GM10266 (cell line): ENCODE data around the gene SMIM5.

Source experiments
- DNase-seq: peaks from one replicate; pipeline ENCODE4 v3.0.0; 2012; ENCODE audit errors: extremely low spot score
- TF ChIP-seq, protein P1 (sequence below): IDR thresholded peaks from 2 replicates; pipeline ENCODE4 v1.5.1; 2012; ENCODE audit warnings: mild to moderate bottlenecking, low read depth; ENCODE audit not compliant: control insufficient read depth, insufficient read depth; ENCODE audit errors: missing control alignments

The SMIM5 gene

DNA sequence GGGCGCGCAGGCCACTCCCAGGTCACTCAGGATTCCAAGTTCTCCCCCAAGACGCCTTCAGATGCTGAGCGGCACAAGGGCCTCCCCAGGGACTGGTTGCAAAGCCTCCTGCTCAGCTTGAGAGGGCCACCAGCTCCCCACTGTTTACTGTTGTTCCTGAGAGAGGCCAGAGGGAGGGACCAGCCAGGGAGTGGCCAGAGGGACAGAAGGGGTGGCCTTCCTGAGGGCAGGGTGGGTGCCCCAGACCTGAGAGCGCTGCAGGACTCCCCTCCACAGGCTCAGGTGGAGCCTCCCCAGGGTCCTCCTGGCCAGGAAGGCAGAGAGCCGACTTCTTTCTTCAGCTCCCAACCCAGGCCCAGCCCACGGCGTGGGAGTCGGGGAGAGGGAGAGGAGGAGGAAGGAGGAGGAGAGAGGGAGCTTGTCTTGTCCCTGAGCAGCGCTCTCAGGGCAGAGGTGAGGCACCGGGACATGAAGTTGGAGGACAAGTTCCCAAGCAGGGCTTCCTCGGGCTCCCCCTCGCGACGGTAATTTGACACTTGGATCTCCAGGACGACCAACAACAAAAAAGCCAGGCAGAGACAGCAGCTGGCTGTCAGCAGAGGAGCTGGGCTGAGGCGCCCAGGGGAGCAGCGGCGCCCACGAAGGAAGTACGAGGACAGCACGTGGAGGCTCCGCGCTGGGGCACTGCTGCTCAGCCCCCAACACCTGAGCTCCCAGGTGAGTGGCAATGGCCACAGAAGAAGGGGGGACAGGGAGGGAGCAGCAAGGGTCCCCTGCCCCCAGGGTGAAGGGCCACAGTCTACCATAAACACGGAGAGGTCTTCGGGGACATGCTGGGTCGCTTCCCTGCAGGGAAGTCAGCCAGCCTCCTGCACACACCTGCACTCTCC, 497 bp downstream of the SMIM5 start:
- TF ChIP-seq, protein P1, sequence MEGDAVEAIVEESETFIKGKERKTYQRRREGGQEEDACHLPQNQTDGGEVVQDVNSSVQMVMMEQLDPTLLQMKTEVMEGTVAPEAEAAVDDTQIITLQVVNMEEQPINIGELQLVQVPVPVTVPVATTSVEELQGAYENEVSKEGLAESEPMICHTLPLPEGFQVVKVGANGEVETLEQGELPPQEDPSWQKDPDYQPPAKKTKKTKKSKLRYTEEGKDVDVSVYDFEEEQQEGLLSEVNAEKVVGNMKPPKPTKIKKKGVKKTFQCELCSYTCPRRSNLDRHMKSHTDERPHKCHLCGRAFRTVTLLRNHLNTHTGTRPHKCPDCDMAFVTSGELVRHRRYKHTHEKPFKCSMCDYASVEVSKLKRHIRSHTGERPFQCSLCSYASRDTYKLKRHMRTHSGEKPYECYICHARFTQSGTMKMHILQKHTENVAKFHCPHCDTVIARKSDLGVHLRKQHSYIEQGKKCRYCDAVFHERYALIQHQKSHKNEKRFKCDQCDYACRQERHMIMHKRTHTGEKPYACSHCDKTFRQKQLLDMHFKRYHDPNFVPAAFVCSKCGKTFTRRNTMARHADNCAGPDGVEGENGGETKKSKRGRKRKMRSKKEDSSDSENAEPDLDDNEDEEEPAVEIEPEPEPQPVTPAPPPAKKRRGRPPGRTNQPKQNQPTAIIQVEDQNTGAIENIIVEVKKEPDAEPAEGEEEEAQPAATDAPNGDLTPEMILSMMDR, result peak; percentile 57
- peak; percentile 84 for DNase-seq

DNA sequence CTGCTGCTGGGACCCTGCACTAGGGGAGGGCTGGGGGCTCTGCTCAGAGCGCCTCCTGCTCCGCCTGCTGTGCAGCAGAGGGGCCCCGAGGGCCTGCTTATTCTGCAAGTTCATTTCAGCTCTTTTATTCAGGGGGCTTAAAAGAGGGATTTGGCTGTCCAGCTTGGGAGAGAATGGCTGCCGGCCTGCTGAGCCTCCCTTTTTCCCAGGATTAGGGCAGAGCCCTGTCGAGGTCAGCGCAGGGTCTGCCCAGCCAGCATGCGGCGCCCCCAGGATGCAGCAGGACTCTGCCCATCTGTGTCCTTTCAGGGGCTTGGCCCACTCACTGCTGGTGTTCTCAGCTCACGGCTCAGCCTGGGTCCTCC, 1.1 kb downstream of the SMIM5 start:
- no peak for DNase-seq
- TF ChIP-seq, protein P1, result no peak

DNA sequence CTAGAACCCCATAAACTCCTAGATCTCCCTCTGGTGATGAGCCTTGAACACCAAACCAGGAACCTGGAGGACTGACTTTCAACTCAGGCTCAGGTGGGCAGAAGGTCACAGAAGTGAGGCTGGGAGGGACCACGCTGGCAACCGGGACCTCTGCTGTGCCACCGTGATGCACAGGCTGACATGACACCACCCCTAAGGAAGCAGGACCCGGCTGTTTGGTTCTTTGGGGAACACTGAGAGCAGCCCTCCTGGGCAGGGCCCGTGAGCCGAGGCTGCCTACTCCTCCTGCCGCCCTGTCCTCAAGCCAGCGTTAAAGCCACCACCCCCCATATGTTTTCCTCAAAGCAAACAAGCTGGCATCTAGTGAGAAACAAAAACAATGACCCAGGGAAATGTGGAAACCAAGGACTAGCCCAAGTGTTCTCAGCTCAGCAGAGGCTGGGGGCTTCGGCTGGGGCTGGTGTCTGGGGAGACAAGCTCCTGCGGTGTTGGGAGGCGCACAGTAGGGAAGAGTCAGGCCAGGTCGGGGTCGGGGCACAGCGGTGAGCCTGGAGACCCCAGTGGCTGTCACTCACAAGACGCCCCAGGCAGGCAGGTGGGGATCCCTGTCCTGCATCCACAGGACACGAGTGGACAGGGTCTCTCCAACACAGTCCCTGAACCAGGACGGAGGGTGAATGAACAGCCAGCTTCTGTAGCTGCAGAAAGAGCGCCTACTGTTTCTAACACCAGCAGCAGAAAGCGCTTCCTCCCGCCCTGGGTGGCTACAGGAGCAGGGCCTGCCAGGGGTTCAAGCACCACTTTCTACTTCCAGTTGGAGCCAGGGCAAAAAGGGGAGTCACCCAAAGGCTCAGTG, 1.7 kb downstream of the SMIM5 start:
- TF ChIP-seq, protein P1, result no peak
- DNase-seq, result no peak

DNA sequence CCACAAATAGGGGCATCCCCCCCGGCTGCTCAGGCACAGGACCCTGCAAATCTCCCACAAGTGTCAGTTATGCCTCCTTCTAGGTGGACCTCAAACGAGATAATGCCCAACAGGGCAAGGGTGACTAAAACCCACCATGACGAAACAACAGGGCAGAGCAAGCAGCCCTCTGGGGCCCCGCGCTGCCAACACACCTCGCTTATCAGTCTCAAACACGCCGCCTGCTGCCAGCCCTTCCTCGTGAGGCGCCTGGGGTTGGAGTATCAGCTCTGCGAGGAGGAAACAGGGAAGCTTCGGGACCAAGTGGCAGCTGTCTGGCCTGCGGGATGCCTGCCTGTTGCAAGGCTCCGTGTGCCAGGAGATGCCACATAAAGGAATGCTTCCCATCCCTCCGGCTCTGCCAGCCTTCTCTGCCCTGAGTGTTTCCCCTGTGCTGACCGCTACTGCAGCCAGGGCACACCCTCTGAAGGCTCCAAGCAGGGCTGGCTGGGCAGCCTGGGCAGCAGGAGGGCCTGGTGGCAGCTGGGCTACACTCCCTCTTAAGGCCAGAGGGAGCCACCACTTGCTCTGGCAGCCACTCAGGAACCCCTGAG, 2.5 kb downstream of the SMIM5 start:
- TF ChIP-seq, protein P1, result no peak
- DNase-seq, result no peak

DNA sequence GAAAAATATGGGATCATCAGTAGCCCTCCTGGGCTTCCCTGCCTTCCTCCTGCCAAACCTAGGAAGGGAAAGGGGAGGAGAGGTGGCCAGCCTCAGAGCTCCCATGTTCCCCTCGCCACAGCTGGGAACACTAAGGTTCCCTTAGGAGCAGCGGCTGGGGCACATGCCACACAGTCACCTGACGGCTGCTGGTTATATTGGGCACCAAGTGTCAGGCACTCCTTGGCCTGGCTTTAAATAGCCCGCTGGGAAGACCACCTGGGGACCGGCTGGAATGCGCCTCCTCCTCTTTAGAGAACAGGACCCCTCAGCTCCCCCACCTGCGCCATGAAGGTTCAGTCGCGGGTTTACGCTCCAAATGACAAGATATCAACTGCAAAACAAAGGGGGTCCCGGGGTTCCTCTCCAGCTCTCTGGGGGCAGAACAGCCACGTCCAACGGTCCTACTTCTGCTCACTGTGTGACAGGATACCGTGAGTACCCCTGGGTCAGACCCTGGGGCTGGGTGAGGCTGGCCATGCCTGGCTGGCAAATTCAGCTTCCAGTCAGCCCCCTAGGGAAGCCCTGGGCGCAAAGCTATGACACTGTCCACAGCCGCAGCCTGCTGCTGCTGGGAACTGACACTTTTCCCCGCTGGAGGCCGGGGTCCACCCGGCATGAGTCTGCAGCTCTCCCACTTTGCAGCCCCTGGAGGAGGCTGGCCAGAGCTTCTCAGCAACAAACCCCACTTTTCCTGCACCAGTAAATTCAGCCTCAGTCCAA, 3.3 kb downstream of the SMIM5 start:
- DNase-seq, result no peak
- TF ChIP-seq, protein P1, result no peak

DNA sequence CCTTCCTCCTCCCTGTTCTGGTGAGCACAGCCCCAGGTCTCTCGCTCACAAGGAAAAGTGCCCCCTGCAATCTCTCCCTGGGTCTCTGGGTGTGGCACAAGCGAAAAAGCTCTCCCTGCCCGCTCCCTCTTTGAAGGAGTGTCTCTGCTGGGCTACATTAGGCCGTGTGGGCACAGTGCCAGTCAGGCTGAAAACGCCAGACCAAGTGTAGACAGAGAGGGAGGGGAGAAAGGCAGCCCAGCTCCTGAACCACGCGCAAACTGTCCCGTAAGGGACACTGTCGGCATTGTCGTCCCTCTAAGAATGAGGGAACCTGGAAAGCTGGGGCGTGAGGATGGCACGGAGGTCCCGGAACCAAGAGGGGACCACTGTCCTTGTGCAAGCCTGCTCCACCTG, 3.9 kb downstream of the SMIM5 start:
- TF ChIP-seq, protein P1, result no peak
- no peak for DNase-seq
